ENCODE measurements around the gene CHRNB1. TPM values are rescaled to one million over a fixed set of nuclear protein-coding genes. Genes with fewer than 3 reads are reported as not detected.

CHRNB1 gene
- total RNA-seq, 4 donors from 2014 or later = 4.0 to 9.1 (median 5.8) TPM

DNA sequence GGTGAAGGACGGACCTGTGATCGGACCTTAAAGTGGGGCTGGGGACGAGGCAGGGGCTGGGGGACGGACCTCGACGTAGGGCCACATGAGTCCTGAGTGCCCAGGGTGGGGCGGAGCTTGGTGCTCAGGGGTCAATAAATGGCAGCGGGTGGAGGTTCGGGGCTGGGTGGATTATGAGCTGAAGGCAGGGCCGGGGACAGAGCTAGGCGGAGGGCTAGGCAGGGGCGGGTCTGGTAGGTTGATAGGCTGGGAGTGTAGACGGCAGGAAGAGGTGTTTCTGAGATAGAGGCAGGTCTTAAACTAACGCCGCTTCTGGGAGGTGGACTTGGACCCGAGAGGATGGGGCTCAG, 733 bp downstream of the CHRNB1 start:
- Histone ChIP-seq H3K36me3 (no peaks in the 10 kb centered on the region), H3K4me3 (peak overlapping the region in 3 of 4 donors; percentile 41 to 54 (median 44)), H3K4me1 (peaks cover 0 to 15% (median 10%) of the 10 kb centered on the region in 4 donors), H3K9me3 (no peaks in the 10 kb centered on the region), H3K27ac (peak overlapping the region in 1 of 4 donors; percentile 66), H3K27me3 (peaks cover 0 to 9% of the 10 kb centered on the region in 2 donors)
- DNase-seq = peak in 2 of 3 donors; percentile 79 to 83
- TF ChIP-seq POLR2A (IDR thresholded peaks at IDR 0.05) = no peak
- TF ChIP-seq, protein P1, sequence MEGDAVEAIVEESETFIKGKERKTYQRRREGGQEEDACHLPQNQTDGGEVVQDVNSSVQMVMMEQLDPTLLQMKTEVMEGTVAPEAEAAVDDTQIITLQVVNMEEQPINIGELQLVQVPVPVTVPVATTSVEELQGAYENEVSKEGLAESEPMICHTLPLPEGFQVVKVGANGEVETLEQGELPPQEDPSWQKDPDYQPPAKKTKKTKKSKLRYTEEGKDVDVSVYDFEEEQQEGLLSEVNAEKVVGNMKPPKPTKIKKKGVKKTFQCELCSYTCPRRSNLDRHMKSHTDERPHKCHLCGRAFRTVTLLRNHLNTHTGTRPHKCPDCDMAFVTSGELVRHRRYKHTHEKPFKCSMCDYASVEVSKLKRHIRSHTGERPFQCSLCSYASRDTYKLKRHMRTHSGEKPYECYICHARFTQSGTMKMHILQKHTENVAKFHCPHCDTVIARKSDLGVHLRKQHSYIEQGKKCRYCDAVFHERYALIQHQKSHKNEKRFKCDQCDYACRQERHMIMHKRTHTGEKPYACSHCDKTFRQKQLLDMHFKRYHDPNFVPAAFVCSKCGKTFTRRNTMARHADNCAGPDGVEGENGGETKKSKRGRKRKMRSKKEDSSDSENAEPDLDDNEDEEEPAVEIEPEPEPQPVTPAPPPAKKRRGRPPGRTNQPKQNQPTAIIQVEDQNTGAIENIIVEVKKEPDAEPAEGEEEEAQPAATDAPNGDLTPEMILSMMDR (IDR thresholded peaks at IDR 0.05) = no peak

DNA sequence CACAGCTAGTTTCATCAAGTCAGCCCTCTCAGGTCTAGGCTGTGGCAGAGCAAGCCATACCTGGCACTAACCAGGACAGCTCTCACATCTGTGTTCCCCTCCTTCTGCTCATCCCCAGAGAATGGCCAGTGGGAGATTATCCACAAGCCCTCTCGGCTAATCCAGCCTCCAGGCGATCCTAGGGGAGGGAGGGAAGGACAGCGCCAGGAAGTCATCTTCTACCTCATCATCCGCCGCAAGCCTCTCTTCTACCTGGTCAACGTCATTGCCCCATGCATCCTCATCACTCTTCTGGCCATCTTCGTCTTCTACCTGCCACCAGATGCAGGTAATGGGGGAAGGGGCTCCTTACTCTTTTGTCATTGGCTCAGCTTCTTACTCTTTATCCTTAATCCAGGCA, 3.6 kb downstream of the CHRNB1 start:
- TF ChIP-seq, protein P1 (IDR thresholded peaks at IDR 0.05) = no peak
- no peak for TF ChIP-seq POLR2A (IDR thresholded peaks at IDR 0.05)
- Histone ChIP-seq H3K9me3 (no peaks in the 10 kb centered on the region), H3K4me1 (peaks cover 0 to 13% (median 8%) of the 10 kb centered on the region in 4 donors), H3K27ac (no peak overlapping the region), H3K27me3 (peaks cover 0 to 8% of the 10 kb centered on the region in 2 donors), H3K36me3 (no peaks in the 10 kb centered on the region), H3K4me3 (no peak overlapping the region)
- no peak for DNase-seq

DNA sequence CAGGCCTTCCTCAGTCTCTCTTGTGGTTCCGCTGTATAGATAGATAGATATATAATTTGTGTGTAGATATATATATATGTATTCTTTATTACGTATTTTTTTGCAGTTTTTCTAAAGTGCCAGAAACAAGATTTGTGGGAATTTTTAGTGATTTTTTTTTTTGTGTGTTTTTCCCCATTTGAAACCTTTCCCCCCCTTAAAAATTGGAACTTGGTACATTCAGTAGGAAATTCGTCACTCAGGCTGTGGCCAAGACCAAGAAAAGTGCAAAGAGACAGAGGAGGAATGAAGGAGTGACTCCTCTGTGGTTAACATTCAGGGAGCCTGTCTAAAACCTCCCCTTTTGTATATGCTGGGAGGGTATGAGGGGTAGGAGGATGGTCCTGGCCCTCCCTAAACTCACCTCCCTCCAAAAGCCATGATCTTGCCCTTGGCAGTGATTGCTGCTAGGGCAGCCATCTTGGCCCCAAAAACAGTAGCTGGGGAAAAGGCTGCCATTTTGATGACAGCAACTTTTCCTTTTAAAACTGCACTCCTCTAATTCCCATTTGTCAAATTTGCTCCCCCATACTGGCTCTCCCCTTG, 15.2 kb downstream of the CHRNB1 start:
- Histone ChIP-seq H3K4me3 (no peak overlapping the region), H3K4me1 (peaks cover 0 to 10% (median 3%) of the 10 kb centered on the region in 4 donors), H3K36me3 (peaks cover 0 to 15% (median 0%) of the 10 kb centered on the region in 3 donors), H3K27ac (no peak overlapping the region), H3K27me3 (no peaks in the 10 kb centered on the region), H3K9me3 (no peaks in the 10 kb centered on the region)
- TF ChIP-seq POLR2A (IDR thresholded peaks at IDR 0.05) = no peak
- TF ChIP-seq, protein P1 (IDR thresholded peaks at IDR 0.05) = no peak
- no peak for DNase-seq

DNA sequence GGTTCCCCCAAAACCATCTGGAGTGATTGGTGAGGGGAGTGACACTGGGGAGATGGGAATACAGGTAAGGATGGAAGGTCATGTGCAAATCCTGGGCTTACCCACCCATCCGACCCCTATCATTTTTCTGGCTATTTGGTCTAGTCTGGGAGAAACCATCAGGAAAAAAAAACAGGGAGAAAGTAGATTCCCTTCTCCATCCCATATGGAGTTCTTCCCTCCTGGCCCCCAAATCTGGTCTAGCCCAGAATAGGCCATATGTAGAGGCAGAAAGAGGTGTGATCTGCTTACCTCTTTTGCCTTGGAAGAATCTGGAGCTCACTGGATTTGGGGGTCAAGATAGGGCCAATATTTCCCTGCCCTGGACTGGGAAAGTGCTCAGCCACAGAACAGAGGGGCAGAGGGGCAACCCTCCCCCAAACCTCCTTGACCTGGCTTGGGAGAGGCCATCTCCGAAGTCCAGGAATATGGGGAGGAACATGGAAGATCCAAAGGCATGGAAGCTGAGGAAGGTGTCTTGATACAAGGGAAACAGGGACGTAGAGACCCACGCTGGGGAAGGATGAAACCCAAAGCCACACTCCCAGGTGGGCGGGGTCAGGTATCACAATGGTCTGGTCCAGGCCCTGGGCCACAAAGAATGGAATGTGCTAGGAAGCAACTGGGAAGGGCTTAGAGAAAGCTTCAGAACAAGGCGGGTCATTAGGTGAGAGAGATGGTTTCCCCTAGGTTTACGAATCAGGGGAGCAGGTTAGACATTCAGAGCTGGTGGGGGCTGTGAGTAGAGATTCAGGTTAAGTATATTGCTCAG, 16.2 kb downstream of the CHRNB1 start:
- Histone ChIP-seq H3K9me3 (no peaks in the 10 kb centered on the region), H3K27ac (no peak overlapping the region), H3K27me3 (no peaks in the 10 kb centered on the region), H3K36me3 (peaks cover 0 to 22% (median 0%) of the 10 kb centered on the region in 3 donors), H3K4me3 (no peak overlapping the region), H3K4me1 (peaks cover 0 to 13% (median 3%) of the 10 kb centered on the region in 4 donors)
- TF ChIP-seq, protein P1 (IDR thresholded peaks at IDR 0.05) = no peak
- no peak for TF ChIP-seq POLR2A (IDR thresholded peaks at IDR 0.05)
- DNase-seq = no peak

DNA sequence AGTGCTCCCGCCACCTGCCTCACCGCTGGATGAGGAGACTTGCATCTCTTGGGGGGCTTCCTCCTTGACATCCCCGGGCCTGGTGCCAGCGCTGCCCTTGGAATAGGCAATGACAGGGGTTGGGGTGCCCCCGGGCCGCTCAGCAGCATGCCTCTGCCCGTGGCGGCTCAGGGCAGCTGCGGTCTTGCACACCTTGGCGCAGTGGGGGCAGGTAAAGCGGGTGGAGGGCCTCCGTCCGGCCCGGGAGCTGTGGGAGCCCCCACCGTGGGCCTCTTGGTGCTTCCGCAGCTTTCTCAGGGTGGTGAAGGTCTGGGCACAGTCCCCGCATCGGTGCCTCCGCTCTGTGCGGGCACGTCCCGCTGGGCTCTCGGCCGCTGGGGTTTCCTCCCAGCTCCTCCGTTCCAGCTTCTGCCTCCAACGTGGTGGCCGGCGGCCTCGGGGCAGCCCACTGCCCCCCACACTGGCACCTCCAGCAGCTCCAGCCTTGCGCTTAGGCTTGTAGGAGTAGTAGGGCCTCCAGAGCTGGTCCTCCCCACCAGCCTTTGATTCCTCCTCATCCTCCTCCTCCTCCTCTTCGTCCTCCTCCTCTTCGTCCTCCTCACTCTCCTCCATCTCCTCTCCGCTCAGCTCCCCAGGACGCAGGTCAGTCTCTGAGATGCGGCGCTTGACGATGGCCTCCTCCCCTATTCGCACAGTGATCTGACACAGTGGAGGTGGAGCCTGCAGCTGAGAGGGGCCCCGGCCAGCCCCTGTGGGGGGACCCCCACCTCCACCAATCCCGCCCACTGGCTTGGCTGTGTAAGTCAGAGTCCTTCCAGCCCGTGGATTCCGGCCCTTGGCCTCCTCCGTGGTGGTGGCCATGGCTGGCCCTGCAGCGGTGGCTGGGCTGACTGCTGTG, 17.9 kb downstream of the CHRNB1 start:
- no peak overlapping the region for H3K27ac ChIP-seq
- H3K9me3 ChIP-seq = no peaks in the 10 kb centered on the region
- peaks cover 0 to 10% (median 2%) of the 10 kb centered on the region in 4 donors for H3K4me1 ChIP-seq
- no peak overlapping the region for H3K4me3 ChIP-seq
- H3K36me3 ChIP-seq = peaks cover 0 to 33% (median 0%) of the 10 kb centered on the region in 3 donors
- H3K27me3 ChIP-seq = no peaks in the 10 kb centered on the region
- TF ChIP-seq, protein P1 (IDR thresholded peaks at IDR 0.05) = no peak
- no peak for TF ChIP-seq POLR2A (IDR thresholded peaks at IDR 0.05)
- DNase-seq = no peak

Measured in Peyer's patch (tissue), 4 donors.